HG03565 (cell line): Measurements from ENCODE around the gene PMPCA.
A peak's percentile ranks its signal among the peaks of the same experiment; 100 is the strongest.
"Not testable (repeated sequence)": the region's sequence is repeated elsewhere in the genome, so short reads cannot be mapped to it uniquely, and the experiment has no call there.

Experiments used
- ATAC-seq: cut with Tn5 transposase; IDR thresholded peaks from one replicate; pipeline ENCODE4 v1.9.1; 2021; ENCODE audit warnings: mild to moderate bottlenecking, moderate library complexity; ENCODE audit not compliant: unreplicated experiment

Gene PMPCA

DNA sequence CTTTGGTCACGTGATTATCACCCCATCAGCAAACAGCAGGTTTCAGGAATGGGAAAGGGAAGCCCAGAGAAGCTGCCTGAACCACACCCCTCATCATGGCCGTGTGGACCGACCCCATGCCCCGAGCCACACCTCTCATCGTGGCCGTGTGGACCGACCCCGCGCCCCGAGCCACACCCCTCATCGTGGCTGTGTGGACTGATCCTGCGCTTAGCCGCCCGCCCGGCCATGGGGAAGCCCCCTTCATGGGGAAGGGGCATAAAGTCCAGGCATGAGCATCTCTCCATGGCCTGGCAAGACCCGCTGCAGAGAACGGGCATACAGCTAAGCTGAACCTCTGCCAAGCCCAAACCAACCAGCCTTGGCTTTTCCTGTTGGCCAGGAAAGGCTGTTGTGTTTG, 16.9 kb upstream of the PMPCA start:
- ATAC-seq = no peak

GRCh38 chr9:136394312-136395019, 16.0 kb upstream of the PMPCA start:
- ATAC-seq = no peak

DNA sequence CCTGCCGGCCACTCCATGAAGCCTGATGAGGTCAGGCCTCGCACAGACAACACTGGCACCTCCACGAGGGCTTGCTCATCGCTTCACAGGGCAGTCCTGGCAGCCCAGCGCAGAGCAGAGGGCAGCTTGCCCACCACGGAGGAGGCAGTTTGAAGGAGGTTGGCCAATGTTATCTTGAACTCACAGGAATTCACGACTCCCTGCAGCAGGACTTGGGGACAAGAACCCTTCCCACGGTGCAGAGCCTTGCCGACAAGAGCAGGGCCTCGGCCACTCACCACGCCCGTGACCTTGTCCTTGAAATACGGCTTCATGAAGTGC, 15.5 kb upstream of the PMPCA start:
- no peak for ATAC-seq

GRCh38 chr9:136395345-136396218, 14.9 kb upstream of the PMPCA start:
- ATAC-seq = no peak

DNA sequence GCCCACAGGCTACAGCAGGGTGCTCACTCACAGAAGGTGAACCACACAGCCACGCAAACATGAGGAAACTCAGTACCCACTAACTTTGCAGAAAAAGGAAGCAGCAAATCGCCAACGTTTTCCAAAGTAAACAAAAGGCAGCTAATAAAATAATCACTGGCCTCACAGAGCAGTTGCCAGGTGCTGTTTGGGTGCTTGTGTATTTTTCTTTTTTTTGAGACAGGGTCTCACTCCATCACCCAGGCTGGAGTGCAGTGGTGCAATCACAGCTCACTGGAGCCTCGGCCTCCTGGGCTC, 14.3 kb upstream of the PMPCA start:
- ATAC-seq = no peak

- no peak for ATAC-seq
These were observed 12.8 kb upstream of the PMPCA start for GRCh38 chr9:136397643-136398042.

- no peak for ATAC-seq
These were observed 12.2 kb upstream of the PMPCA start for GRCh38 chr9:136398286-136398685.

- ATAC-seq = peak; percentile 12
These were observed 11.1 kb upstream of the PMPCA start for GRCh38 chr9:136399176-136400037.

GRCh38 chr9:136400038-136400834, 10.2 kb upstream of the PMPCA start, which contains the start of gene SNAPC4:
TSS of gene SNAPC4 (minus strand) at chr9:136400170. CDS start at chr9:136398428, 1,742 bp downstream.
- ATAC-seq = peak; percentile 75

DNA sequence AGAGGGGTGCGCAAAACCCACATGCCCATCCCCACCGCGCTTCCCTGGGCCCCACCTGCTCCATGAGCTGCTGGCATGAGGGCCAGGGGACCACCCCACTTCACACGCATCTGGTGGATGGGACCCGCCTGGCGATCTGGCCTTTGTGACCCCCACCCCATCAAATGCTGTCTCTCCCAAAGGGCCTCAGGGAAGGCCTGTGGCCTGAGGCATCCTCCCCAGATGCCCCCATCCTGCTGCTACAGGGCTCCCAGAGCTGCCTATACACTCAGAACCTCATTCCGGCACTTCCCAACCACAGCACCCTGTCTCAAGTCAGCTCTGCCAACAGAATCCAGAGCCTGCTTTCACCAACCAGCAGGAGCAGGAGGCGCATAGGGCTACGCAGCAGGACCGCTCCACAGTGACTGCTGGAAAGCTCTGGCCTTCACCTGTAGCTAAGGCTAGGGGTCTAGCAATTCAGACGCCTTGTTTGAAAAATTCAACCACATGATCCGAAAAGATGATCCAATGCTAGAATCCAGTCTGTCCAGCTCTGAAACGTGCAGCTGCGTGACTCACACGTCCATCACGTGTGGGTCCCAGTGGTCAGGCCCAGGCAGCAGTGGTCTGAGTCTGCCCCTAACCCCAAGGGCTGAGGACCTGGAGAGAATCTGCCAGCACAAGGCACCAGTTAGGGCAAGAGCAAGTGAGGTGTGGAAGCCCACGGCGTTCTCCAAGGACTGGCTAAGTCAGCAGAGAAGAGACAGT, 9.1 kb upstream of the PMPCA start:
- ATAC-seq = no peak

- ATAC-seq = no peak
These were observed 8.4 kb upstream of the PMPCA start for GRCh38 chr9:136402067-136402466.

GRCh38 chr9:136403538-136403914, 6.9 kb upstream of the PMPCA start:
- ATAC-seq = no peak

- ATAC-seq = no peak
These were observed 6.3 kb upstream of the PMPCA start for GRCh38 chr9:136403915-136404800.

DNA sequence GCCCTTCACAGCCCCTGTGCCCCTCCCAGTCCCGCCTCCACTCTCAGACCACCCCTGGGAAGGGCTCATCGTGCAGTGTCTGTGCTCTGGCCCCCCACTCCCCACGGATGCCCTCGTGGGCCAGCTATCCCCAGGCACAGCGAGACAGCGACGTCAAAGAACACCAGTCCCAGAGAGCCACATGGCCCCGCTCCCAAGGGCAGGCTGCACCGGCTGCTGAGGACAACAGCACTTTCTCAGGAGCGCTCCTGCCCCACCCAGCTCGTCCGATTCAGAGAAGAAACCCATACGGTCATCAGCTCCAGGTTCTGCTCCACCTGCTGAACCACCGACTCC, 5.7 kb upstream of the PMPCA start:
- ATAC-seq = no peak

- no peak for ATAC-seq
These were observed 5.0 kb upstream of the PMPCA start for GRCh38 chr9:136405481-136405880.

- ATAC-seq = not testable (repeated sequence)
These were observed 4.6 kb upstream of the PMPCA start for GRCh38 chr9:136405904-136406303.

GRCh38 chr9:136407061-136407460, 3.4 kb upstream of the PMPCA start:
- not testable (repeated sequence) for ATAC-seq

DNA sequence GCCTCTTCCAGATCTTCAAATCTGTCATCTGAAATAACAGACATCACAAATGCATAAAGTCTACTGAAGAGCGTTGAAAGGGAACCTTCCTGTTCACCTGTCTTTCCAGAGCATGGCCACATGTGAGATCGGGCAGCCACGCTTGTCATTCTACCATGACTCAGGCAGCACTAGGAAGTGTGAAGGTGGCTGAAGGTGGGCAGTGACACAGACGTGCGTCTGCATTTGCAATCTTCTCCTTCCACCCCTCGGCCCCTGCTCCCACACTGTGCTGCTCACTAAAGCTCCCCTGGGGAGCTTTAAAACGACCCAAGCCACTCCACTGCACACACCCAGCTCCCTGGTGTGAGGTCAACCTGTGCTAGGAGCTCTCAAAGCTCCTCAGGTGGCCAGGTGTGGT, 2.5 kb upstream of the PMPCA start:
- no peak for ATAC-seq
